Upper lobe of left lung (tissue), 6 donors: Measurements from ENCODE around the gene F5. TPM values are rescaled to one million over a fixed set of nuclear protein-coding genes. Genes with fewer than 3 reads are reported as not detected.
A peak's percentile ranks its signal among the peaks of the same experiment; 100 is the strongest.

Experiments
- ATAC-seq, 2 donors: fragments of 200-7000 bp; cut with Tn5 transposase; one replicate each; pipeline ENCODE4 v1.9.1; 2022; ENCODE audit warnings: mild to moderate bottlenecking in 2 of 2, moderate library complexity in 2 of 2; ENCODE audit not compliant: low FRiP score in 2 of 2
- DNase-seq, 2 donors: peaks; one replicate each; pipeline ENCODE4 v3.0.0-alpha.2; 2019 to 2020
- H3K27ac ChIP-seq, 4 donors: fragments of 200-600 bp; sonication (generic); one replicate each; pipeline ENCODE4 v1.5.1; 2016 to 2019
- H3K27me3 ChIP-seq, 4 donors: fragments of 200-600 bp; sonication (generic); one replicate each; pipeline ENCODE4 v1.5.1; 2017 to 2019
- H3K36me3 ChIP-seq, 4 donors: fragments of 200-600 bp; sonication (generic); one replicate each; pipeline ENCODE4 v1.5.1; 2016 to 2019
- H3K4me1 ChIP-seq, 4 donors: fragments of 200-600 bp; sonication (generic); one replicate each; pipeline ENCODE4 v1.5.1; 2018 to 2019
- H3K4me3 ChIP-seq, 4 donors: fragments of 200-600 bp; sonication (generic); one replicate each; pipeline ENCODE4 v1.5.1; 2017 to 2019; ENCODE audit warnings: mild to moderate bottlenecking in 2 of 4, moderate library complexity in 1 of 4
- H3K9me3 ChIP-seq, 4 donors: fragments of 200-600 bp; sonication (generic); one replicate each; pipeline ENCODE4 v1.5.1; 2018 to 2019
- EP300 ChIP-seq, 4 donors: sonication (generic); formaldehyde crosslinking; IDR thresholded peaks; one replicate each; pipeline ENCODE4 v1.5.1; 2017; ENCODE audit warnings: antibody characterized with exemption in 4 of 4, control low read depth in 2 of 4
- POLR2A ChIP-seq, 4 donors: fragments of 450-650 bp; IDR thresholded peaks; one replicate each; pipeline ENCODE4 v1.5.1; 2016 to 2017; ENCODE audit warnings: antibody characterized with exemption in 4 of 4, mild to moderate bottlenecking in 2 of 4
- POLR2AphosphoS5 ChIP-seq, 2 donors: sonication (generic); formaldehyde crosslinking; IDR thresholded peaks; one replicate each; pipeline ENCODE4 v1.5.1; 2017; ENCODE audit warnings: antibody characterized with exemption in 2 of 2
- WGBS, 2 donors: methylation state at CpG; one replicate each; pipeline ENCODE4 v1.1.5; 2017 to 2018; 5-methylcytosine and 5-hydroxymethylcytosine counted together
- total RNA-seq, 6 donors: library from RNA; depleted of rRNA in 4 of 6; stranded (reverse); fragments of >200 nt in 4 of 6; gene quantifications; one replicate each; pipeline versions ENCODE4 v1.1.0 to v1.2.1, GENCODE V29; 2016 to 2021
- TF ChIP-seq, protein P1 (sequence below), 6 experiments: fragments of 450-650 bp in 4 of 6; fragments of 200-600 bp in 2 of 6; sonication (generic) in 2 of 6; IDR thresholded peaks; one replicate each; pipeline ENCODE4 v1.5.1; 2016 to 2019; ENCODE audit warnings: antibody characterized with exemption in 6 of 6
- donor health status: DM: no; HTN: no; CAD: no; lungs with moderate emphysema.
- donor health status: DM: no; HTN: yes; CAD: no; lungs with severe emphysema.

The F5 gene
- total RNA-seq, 6 donors from 2014 or later: 0.89 to 6.5 (median 2.2) TPM

DNA sequence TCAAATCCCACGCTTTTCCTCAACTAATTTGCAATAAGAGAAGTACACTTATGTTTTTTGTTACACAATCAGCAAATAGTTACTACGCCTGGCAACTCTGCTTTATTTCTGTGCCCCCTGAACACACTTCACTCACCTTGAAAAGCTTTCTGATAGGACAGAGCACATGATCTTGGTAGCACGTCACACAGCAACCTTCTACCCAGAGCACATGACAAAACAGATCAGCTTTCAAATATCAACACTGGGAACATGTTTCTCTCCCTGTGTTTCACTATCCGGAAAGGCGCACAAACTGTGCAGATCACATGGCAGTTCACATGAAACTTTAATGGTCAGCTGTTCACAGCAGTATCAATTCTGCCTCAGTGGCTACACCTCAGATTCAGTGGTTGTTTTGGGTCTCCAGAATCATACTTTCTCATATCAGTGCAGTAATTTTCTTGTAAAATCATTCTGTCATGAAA, 102.7 kb downstream of the F5 start:
- H3K27ac ChIP-seq: peak overlapping the region; percentile 49 to 97 (median 97)
- ATAC-seq: peak in 1 of 2 donors; percentile 31
- TF ChIP-seq POLR2AphosphoS5 (IDR thresholded peaks at IDR 0.05): peak in 1 of 2 donors; percentile 57
- TF ChIP-seq POLR2A (IDR thresholded peaks at IDR 0.05): peak in 2 of 4 donors; percentile 45 to 46
- TF ChIP-seq, protein P1, sequence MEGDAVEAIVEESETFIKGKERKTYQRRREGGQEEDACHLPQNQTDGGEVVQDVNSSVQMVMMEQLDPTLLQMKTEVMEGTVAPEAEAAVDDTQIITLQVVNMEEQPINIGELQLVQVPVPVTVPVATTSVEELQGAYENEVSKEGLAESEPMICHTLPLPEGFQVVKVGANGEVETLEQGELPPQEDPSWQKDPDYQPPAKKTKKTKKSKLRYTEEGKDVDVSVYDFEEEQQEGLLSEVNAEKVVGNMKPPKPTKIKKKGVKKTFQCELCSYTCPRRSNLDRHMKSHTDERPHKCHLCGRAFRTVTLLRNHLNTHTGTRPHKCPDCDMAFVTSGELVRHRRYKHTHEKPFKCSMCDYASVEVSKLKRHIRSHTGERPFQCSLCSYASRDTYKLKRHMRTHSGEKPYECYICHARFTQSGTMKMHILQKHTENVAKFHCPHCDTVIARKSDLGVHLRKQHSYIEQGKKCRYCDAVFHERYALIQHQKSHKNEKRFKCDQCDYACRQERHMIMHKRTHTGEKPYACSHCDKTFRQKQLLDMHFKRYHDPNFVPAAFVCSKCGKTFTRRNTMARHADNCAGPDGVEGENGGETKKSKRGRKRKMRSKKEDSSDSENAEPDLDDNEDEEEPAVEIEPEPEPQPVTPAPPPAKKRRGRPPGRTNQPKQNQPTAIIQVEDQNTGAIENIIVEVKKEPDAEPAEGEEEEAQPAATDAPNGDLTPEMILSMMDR (IDR thresholded peaks at IDR 0.05): no peak
- TF ChIP-seq EP300 (IDR thresholded peaks at IDR 0.05): peak in 1 of 4 donors; percentile 74
- no peaks in the 10 kb centered on the region for H3K36me3 ChIP-seq
- peak overlapping the region in 3 of 4 donors; percentile 63 to 81 (median 67) for H3K4me3 ChIP-seq
- DNase-seq: peak in 1 of 2 donors; percentile 66
- WGBS, 2 donors: 49 to 76% methylated on average over 5 of the region's 5 CpGs
- no peaks in the 10 kb centered on the region for H3K9me3 ChIP-seq
- H3K4me1 ChIP-seq: peaks cover 0 to 27% (median 17%) of the 10 kb centered on the region in 4 donors
- no peaks in the 10 kb centered on the region for H3K27me3 ChIP-seq

DNA sequence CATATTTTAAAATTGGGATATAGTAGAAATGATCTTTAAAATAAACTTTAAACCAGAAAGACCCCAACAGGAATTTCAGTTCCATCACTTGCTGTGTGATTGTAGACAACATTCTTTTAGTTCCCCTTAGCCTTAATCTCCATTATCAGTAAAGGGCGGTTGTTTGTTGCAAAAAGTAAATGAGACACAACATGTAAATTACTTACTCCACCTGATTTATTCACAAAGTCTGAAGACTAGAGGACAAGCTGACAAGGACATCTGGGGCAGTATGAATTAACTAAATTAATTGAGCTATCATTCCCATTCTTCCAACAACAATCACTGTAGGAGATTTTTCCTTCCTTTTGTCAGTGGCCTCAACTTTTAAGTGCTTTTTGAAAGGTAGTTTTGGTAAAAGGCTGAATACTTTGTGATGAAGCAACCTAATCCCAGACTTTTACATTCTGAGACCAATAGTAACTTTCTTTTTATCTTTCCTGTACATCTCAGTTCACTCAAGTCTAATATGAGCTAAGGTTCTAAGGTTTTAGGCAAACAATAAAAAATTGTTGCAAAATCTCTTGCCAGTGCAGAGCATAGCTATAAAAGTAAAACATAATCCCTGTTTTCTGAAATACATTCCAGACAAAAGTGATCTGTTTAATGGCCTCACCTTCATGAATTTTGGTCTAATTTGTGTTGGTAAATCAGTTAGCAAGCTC, 106.8 kb downstream of the F5 start:
- DNase-seq (no peak), ATAC-seq (no peak)
- Histone ChIP-seq H3K27me3 (no peaks in the 10 kb centered on the region), H3K36me3 (peaks cover 0 to 17% (median 3%) of the 10 kb centered on the region in 4 donors), H3K27ac (no peak overlapping the region), H3K4me3 (no peak overlapping the region), H3K4me1 (peaks cover 0 to 13% (median 8%) of the 10 kb centered on the region in 4 donors), H3K9me3 (no peaks in the 10 kb centered on the region)
- TF ChIP-seq POLR2AphosphoS5 (IDR thresholded peaks at IDR 0.05): no peak
- TF ChIP-seq EP300 (IDR thresholded peaks at IDR 0.05): no peak
- TF ChIP-seq, protein P1 (IDR thresholded peaks at IDR 0.05): no peak
- TF ChIP-seq POLR2A (IDR thresholded peaks at IDR 0.05): no peak
- WGBS, 2 donors: 83 to 95% methylated on average over 1 of the region's 1 CpG

DNA sequence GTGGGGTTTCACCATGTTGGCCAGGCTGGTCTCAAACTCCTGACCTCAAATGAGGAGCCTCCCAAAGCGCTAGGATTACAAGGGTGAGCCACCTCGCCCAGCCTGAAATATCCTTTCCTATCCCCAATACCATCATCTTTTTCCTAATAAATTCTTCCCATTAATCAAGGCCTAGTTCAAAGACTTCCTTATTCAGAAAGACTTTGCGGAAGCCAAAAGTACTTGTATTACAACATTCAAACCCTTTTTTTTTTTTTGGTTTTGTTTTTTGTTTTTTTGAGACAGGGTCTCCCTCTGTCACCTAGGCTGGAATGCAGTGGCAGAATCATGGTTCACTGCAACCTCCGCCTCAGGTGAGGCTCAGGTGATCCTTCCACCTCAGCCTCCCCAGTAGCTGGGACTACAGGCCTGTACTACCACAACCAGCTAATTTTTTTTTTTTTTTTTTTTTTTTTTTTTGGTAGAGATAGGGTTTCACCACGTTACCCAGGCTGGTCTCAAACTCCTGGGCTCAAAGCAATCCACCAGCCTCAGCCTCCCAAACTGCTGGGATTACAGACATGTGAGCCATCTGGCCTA, 108.1 kb downstream of the F5 start:
- peaks cover 0 to 17% (median 3%) of the 10 kb centered on the region in 4 donors for H3K36me3 ChIP-seq
- H3K4me1 ChIP-seq: peaks cover 0 to 3% (median under 1%) of the 10 kb centered on the region in 4 donors
- H3K4me3 ChIP-seq: no peak overlapping the region
- 86 to 87% methylated on average over 4 to 5 of the region's 5 CpGs for WGBS, 2 donors
- no peak overlapping the region for H3K27ac ChIP-seq
- DNase-seq: no peak
- H3K9me3 ChIP-seq: no peaks in the 10 kb centered on the region
- peak in 1 of 2 donors; percentile 22 for ATAC-seq
- TF ChIP-seq POLR2AphosphoS5 (IDR thresholded peaks at IDR 0.05) (no peak), EP300 (IDR thresholded peaks at IDR 0.05) (no peak), POLR2A (IDR thresholded peaks at IDR 0.05) (no peak)
- TF ChIP-seq, protein P1 (IDR thresholded peaks at IDR 0.05): no peak
- H3K27me3 ChIP-seq: no peaks in the 10 kb centered on the region

DNA sequence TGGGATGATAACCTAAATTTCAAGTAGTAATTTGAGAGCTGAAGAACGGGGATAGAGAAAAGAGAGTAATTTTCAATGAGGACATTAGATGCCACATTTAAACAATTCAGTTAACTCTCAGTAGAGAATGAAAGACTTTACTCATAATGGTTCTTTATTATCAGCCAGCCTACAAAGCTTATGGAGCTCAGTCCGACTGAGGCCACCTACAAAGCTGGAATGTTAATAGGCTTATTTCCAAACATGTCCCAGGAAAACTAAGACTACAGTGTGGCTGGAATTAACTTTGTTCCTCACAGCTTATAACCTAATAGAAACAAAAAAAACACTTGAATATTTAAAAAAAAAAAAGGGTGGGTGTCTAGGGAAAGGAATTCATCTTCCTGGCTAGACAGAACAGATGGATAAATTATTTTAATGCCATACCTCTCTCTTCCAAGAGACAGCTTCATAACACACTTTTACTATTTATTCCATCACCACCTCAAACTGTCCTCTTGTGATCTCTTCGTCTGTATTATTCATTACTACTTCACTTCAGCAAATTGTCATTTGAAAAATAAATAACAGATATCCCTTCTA, 110.4 kb downstream of the F5 start:
- H3K9me3 ChIP-seq: no peaks in the 10 kb centered on the region
- no peaks in the 10 kb centered on the region for H3K27me3 ChIP-seq
- H3K4me3 ChIP-seq: no peak overlapping the region
- TF ChIP-seq, protein P1 (IDR thresholded peaks at IDR 0.05): no peak
- no peak for TF ChIP-seq EP300 (IDR thresholded peaks at IDR 0.05)
- TF ChIP-seq POLR2AphosphoS5 (IDR thresholded peaks at IDR 0.05): no peak
- no peak for TF ChIP-seq POLR2A (IDR thresholded peaks at IDR 0.05)
- H3K4me1 ChIP-seq: no peaks in the 10 kb centered on the region
- no peak for DNase-seq
- ATAC-seq: no peak
- H3K27ac ChIP-seq: no peak overlapping the region
- peaks cover 0 to 17% (median 3%) of the 10 kb centered on the region in 4 donors for H3K36me3 ChIP-seq
- 78 to 90% methylated on average over 3 of the region's 3 CpGs for WGBS, 2 donors
